ENCODE measurements around the gene CHD9.
A peak's percentile ranks its signal among the peaks of the same experiment; 100 is the strongest.

The CHD9 gene, protein sequence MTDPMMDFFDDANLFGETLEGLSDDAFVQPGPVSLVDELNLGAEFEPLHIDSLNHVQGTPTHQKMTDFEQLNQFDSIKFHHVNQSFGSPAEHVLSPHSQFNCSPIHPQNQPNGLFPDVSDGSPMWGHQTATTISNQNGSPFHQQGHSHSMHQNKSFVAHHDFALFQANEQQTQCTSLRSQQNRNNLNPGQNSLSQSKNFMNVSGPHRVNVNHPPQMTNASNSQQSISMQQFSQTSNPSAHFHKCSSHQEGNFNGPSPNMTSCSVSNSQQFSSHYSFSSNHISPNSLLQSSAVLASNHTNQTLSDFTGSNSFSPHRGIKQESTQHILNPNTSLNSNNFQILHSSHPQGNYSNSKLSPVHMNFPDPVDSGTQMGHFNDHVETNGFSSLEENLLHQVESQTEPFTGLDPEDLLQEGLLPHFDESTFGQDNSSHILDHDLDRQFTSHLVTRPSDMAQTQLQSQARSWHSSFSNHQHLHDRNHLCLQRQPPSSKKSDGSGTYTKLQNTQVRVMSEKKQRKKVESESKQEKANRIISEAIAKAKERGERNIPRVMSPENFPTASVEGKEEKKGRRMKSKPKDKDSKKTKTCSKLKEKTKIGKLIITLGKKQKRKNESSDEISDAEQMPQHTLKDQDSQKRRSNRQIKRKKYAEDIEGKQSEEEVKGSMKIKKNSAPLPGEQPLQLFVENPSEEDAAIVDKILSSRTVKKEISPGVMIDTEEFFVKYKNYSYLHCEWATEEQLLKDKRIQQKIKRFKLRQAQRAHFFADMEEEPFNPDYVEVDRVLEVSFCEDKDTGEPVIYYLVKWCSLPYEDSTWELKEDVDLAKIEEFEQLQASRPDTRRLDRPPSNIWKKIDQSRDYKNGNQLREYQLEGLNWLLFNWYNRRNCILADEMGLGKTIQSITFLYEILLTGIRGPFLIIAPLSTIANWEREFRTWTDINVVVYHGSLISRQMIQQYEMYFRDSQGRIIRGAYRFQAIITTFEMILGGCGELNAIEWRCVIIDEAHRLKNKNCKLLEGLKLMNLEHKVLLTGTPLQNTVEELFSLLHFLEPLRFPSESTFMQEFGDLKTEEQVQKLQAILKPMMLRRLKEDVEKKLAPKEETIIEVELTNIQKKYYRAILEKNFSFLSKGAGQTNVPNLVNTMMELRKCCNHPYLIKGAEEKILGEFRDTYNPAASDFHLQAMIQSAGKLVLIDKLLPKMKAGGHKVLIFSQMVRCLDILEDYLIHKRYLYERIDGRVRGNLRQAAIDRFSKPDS (N-terminal part only)

DNA sequence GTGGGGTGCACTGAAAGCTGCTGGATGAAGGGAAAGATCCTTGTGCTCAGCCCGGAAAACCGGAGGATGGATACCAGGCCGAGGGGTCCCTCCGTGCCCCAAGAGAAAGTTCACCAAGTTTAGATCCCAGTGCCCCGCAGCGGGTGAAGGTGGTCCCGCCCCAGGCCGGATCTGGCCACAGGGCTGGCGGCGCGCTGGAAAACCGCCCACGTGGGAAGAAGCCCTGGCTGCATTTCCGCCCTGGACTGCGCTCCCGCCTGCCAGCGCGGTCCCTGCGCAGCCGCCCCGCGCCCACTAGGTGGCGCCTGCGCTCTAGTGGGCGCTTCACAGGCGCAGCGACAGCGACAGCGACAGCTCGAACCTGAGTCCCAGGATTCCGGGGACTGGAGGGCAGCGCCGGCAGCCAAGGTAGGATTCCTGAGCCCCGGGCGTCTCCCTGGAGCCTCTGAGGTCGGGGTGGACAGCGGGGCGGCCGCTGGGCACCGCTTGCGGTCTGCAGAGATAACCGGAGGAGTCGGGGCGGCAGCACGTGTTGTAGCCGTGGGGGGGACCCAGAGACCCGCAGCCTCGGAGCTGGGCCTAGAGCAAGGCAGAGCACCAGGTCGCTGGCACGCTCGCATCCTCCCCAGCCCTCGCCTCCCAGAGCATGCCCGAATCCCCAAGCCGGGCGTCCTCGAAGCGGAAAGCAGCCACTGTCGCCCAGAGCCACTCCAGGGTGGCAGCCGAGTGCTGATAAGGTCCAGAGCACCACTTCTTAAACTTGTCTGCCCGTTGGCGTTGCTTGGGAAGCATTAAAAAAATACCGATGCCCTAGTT is at the start of gene CHD9:
TSS of gene CHD9 (plus strand) at position 322 of the 816 bp plus-strand sequence. CDS start 101,099 bp downstream, outside the sequence.
- DNase-seq (ENCODE audit: low spot score in 2 of 2) = peak; percentile 81 to 87
- H3K27me3 ChIP-seq (ENCODE audit: low read depth) = no peaks in the 10 kb centered on the region
- H3K36me3 ChIP-seq (replicated peaks) = no peaks in the 10 kb centered on the region
- peak within 1 kb of the TSS; percentile 75 for H3K4me3 ChIP-seq
- H3K9me3 ChIP-seq = no peaks in the 10 kb centered on the region
- in situ Hi-C loops (cut with MboI; ENCODE audit: low sequenced_read_pairs) = loop anchor here (25.0 kb wide), 1 partner anchor 157 kb away; no protein-coding TSS in a partner anchor
- H3K4me1 ChIP-seq = peaks cover 13% of the 10 kb centered on the region

GRCh38 chr16:53007095-53007494 is 47.7 kb upstream of the CHD9 start:
- no peaks in the 10 kb centered on the region for H3K4me1 ChIP-seq
- no peaks in the 10 kb centered on the region for H3K27me3 ChIP-seq (ENCODE audit: low read depth)
- no peaks in the 10 kb centered on the region; the same call in 1 of the 2 replicates for H3K9me3 ChIP-seq
- in situ Hi-C loops (cut with MboI; ENCODE audit: low sequenced_read_pairs) = loop anchor here (25.0 kb wide), 1 partner anchor 820 kb away; no protein-coding TSS in a partner anchor
- no peak for DNase-seq (ENCODE audit: low spot score in 2 of 2)
- no peaks in the 10 kb centered on the region for H3K36me3 ChIP-seq (replicated peaks)
- no peak overlapping the region for H3K4me3 ChIP-seq

GRCh38 chr16:53014287-53014686 is 40.5 kb upstream of the CHD9 start:
- no peaks in the 10 kb centered on the region for H3K36me3 ChIP-seq (replicated peaks)
- no peaks in the 10 kb centered on the region; the same call in 1 of the 2 replicates for H3K9me3 ChIP-seq
- H3K4me3 ChIP-seq = no peak overlapping the region
- no peak for DNase-seq (ENCODE audit: low spot score in 2 of 2)
- H3K4me1 ChIP-seq = peaks cover 6% of the 10 kb centered on the region; the same call in 1 of the 2 replicates
- in situ Hi-C loops (cut with MboI; ENCODE audit: low sequenced_read_pairs) = loop anchor here (25.0 kb wide), 1 partner anchor 827 kb away; no protein-coding TSS in a partner anchor
- 0 out of 2 replicates have a peak, but pooled peaks cover 2% of the 10 kb centered on the region for H3K27me3 ChIP-seq (ENCODE audit: low read depth)

DNA sequence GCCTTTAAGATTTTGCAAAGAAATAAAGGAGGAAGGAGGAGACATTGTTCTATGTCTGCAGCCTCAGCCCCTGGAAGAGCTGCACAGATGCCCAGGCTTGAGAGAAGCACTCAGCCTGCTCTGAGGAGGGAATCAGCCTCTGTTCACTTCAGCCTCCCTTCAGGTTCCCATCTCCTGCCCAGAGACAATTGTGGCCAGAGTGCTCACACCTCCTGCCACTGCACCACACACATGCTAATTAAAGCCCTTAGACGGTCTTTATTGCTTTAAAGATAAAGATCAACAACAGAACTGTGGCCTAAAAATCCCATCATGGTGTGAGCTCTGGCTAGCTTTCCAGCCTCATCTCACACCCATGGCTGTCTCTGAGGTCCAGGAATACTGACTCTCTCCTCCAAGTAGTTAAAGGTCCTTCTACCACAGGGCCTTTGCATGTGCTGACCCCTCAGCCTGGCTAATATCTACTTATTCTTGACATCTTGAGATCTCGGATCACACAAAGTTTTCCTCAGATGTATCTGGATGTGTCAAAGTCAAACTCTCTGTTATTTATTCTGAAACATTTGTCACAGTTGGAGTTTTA is 35.9 kb upstream of the CHD9 start:
- peak; percentile 32 to 41 for DNase-seq (ENCODE audit: low spot score in 2 of 2)
- Histone ChIP-seq H3K27me3 (ENCODE audit: low read depth) (0 out of 2 replicates have a peak, but pooled peaks cover 1% of the 10 kb centered on the region), H3K36me3 (replicated peaks) (no peaks in the 10 kb centered on the region), H3K4me1 (peaks cover 6% of the 10 kb centered on the region; the same call in 1 of the 2 replicates), H3K4me3 (no peak overlapping the region), H3K9me3 (no peaks in the 10 kb centered on the region)
- in situ Hi-C loops (cut with MboI; ENCODE audit: low sequenced_read_pairs) = loop anchor here (25.0 kb wide), 1 partner anchor 832 kb away; no protein-coding TSS in a partner anchor

GRCh38 chr16:53022374-53022773 is 32.4 kb upstream of the CHD9 start:
- peak; percentile 76 to 82 for DNase-seq (ENCODE audit: low spot score in 2 of 2)
- no peak overlapping the region for H3K4me3 ChIP-seq
- H3K27me3 ChIP-seq (ENCODE audit: low read depth) = no peaks in the 10 kb centered on the region
- H3K9me3 ChIP-seq = no peaks in the 10 kb centered on the region
- in situ Hi-C loops (cut with MboI; ENCODE audit: low sequenced_read_pairs) = loop anchor here (10.0 to 25.0 kb wide), 2 partner anchors 835 to 958 kb away; no protein-coding TSS in a partner anchor
- H3K4me1 ChIP-seq = peaks cover 6% of the 10 kb centered on the region; the same call in 1 of the 2 replicates
- no peaks in the 10 kb centered on the region for H3K36me3 ChIP-seq (replicated peaks)

DNA sequence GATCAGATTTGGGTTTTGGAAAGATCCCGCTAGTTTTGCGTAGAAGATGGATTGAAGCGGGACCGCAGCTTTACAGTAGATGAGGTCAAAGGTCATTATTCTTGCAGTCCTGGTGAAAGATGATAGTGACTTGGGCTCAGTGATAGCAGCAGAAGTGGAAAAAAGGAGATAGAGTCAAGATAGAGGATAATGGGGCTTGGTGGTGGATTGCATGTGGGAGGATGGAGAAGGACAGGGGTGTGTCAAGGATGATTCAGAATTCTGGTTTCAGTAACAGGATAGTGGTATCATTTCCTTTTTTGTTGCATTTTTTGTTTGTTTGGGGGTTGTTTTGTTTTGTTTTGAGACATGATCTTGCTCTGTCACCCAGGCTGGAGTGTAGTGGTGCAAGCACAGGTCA is 30.7 kb upstream of the CHD9 start:
- Histone ChIP-seq H3K27me3 (ENCODE audit: low read depth) (no peaks in the 10 kb centered on the region), H3K4me3 (no peak overlapping the region), H3K4me1 (peaks cover under 1% of the 10 kb centered on the region; the same call in 1 of the 2 replicates), H3K36me3 (replicated peaks) (no peaks in the 10 kb centered on the region), H3K9me3 (no peaks in the 10 kb centered on the region)
- DNase-seq (ENCODE audit: low spot score in 2 of 2) = no peak
- in situ Hi-C loops (cut with MboI; ENCODE audit: low sequenced_read_pairs) = loop anchor here (10.0 to 25.0 kb wide), 2 partner anchors 837 to 959 kb away; no protein-coding TSS in a partner anchor

DNA sequence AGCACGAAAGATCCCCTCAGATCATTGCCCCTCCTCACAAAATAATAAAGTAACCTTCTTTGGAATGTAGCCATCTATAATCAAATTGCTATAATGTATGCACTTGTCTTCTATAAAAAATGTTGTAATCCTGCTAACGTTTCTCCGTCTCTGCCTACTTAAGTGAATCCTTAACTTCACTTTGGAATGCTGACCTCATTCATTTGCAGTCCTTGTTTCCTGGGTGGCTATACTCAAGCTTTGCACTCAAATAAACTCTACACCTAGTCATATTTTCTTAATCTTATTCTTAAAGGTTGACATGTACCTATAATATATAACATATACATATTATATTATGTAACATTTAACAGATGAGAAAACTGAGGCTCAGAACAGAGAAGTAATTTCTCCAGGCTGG is 24.8 kb upstream of the CHD9 start:
- Histone ChIP-seq H3K4me1 (peaks cover 11% of the 10 kb centered on the region), H3K36me3 (replicated peaks) (no peaks in the 10 kb centered on the region), H3K27me3 (ENCODE audit: low read depth) (no peaks in the 10 kb centered on the region), H3K9me3 (0 out of 2 replicates have a peak, but pooled peaks cover 4% of the 10 kb centered on the region), H3K4me3 (no peak overlapping the region)
- no peak for DNase-seq (ENCODE audit: low spot score in 2 of 2)
- in situ Hi-C loops (cut with MboI; ENCODE audit: low sequenced_read_pairs) = loop anchor here (10.0 kb wide), 1 partner anchor 965 kb away; no protein-coding TSS in a partner anchor

GRCh38 chr16:53031323-53031942 is 23.4 kb upstream of the CHD9 start:
- Histone ChIP-seq H3K9me3 (0 out of 2 replicates have a peak, but pooled peaks cover 4% of the 10 kb centered on the region), H3K4me1 (peaks cover 11% of the 10 kb centered on the region), H3K4me3 (no peak overlapping the region), H3K36me3 (replicated peaks) (no peaks in the 10 kb centered on the region), H3K27me3 (ENCODE audit: low read depth) (no peaks in the 10 kb centered on the region)
- in situ Hi-C loops (cut with MboI; ENCODE audit: low sequenced_read_pairs) = no loop called here
- DNase-seq (ENCODE audit: low spot score in 2 of 2) = peak; percentile 43 to 88

DNA sequence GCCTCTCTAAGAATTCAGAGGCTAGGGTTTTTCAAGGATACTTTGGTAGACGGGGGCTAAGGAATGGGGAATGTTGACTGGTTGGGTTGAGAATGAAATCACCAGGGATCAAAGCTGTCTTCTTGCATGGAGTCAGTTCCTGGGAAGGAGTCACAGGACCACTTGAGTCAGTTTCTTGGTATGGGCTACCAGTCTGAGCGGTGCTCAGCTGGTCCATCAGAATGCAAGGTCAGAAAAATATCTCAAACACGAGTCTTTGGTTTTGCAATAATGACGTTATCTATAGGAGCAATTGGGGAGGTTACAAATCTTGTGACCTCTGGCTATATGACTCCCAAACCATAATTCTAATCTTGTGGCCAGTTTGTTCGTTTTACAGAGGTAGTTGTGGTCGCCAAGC is 20.5 kb upstream of the CHD9 start:
- no peak for DNase-seq (ENCODE audit: low spot score in 2 of 2)
- H3K4me3 ChIP-seq = no peak overlapping the region

DNA sequence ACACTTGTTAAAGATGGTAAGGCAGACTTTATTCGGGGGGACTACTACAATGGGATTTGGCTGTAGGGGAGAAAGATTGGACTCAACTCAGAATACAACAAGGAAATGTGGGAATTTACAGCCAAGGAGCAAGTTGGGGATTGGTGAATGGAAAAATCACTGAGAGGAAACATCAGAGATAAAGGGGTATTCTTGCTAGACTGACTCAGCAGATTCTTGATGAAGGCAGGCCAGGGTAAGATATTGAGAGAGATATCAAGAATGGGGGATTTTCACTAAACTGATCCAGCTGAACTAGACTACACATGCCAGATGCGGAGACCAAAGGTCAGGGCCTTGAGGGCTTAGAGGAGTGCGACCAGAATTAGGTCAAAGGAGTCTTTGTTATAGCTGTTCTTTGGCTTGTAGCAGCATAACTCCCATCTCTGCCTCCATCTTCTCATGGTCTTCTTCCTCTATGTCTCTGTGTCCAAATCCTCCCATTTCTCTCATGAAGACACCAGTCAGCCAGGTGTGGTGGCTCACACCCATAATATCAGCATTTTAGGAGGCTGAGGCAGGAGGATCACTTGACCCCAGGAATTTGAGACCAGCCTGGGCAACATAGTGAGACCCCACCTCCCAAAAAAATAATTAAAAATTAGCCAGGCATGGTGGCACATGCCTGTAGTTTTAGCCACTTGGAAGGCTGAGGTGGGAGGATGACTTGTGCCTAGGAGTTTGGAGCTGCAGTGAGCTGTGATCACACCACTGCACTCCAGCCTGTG is 19.4 kb upstream of the CHD9 start:
- Histone ChIP-seq H3K9me3 (0 out of 2 replicates have a peak, but pooled peaks cover 4% of the 10 kb centered on the region), H3K36me3 (replicated peaks) (no peaks in the 10 kb centered on the region), H3K27me3 (ENCODE audit: low read depth) (no peaks in the 10 kb centered on the region), H3K4me3 (no peak overlapping the region), H3K4me1 (peaks cover 11% of the 10 kb centered on the region)
- in situ Hi-C loops (cut with MboI; ENCODE audit: low sequenced_read_pairs) = no loop called here
- no peak for DNase-seq (ENCODE audit: low spot score in 2 of 2)

More for the DNA sequence above, 20.5 kb upstream of the CHD9 start:
- Histone ChIP-seq H3K36me3 (replicated peaks) (no peaks in the 10 kb centered on the region), H3K27me3 (ENCODE audit: low read depth) (no peaks in the 10 kb centered on the region), H3K4me1 (peaks cover 11% of the 10 kb centered on the region), H3K9me3 (0 out of 2 replicates have a peak, but pooled peaks cover 4% of the 10 kb centered on the region)
- in situ Hi-C loops (cut with MboI; ENCODE audit: low sequenced_read_pairs) = no loop called here

- Histone ChIP-seq H3K4me1 (peaks cover 8% of the 10 kb centered on the region), H3K9me3 (0 out of 2 replicates have a peak, but pooled peaks cover 4% of the 10 kb centered on the region), H3K4me3 (no peak overlapping the region), H3K36me3 (replicated peaks) (no peaks in the 10 kb centered on the region), H3K27me3 (ENCODE audit: low read depth) (no peaks in the 10 kb centered on the region)
- in situ Hi-C loops (cut with MboI; ENCODE audit: low sequenced_read_pairs) = no loop called here
- DNase-seq (ENCODE audit: low spot score in 2 of 2) = no peak
These were observed 18.7 kb upstream of the CHD9 start for GRCh38 chr16:53036066-53036465.

Data from HAP-1 (cell line).